Heart right ventricle (tissue), 16 donors: ENCODE measurements around the gene XPR1. TPM values are rescaled to one million over a fixed set of nuclear protein-coding genes. Genes with fewer than 3 reads are reported as not detected.

Experiments
- ATAC-seq, 8 donors: fragments of 200-7000 bp; cut with Tn5 transposase; one replicate each; pipeline ENCODE4 v1.9.1; 2020; ENCODE audit warnings: mild to moderate bottlenecking in 8 of 8, moderate library complexity in 8 of 8, moderate number of reproducible peaks in 1 of 8
- DNase-seq, 2 donors: peaks; one replicate each; pipeline ENCODE4 v3.0.0-alpha.2; 2020
- H3K27ac ChIP-seq, 10 donors: fragments of 200-600 bp; sonication (generic) in 2 of 10; one replicate each; pipeline versions ENCODE4 v1.5.0 to v1.8.0; 2020 to 2022; ENCODE audit warnings: mild to moderate bottlenecking in 3 of 10
- H3K27me3 ChIP-seq, 7 donors: fragments of 200-600 bp; one replicate each; pipeline ENCODE4 v1.8.0; 2021 to 2022; ENCODE audit warnings: mild to moderate bottlenecking in 2 of 7
- H3K36me3 ChIP-seq, 9 donors: fragments of 200-600 bp; sonication (generic) in 1 of 9; one replicate each; pipeline versions ENCODE4 v1.5.0 to v1.8.0; 2020 to 2022; ENCODE audit warnings: mild to moderate bottlenecking in 2 of 9
- H3K4me1 ChIP-seq, 9 donors: fragments of 200-600 bp; sonication (generic) in 1 of 9; one replicate each; pipeline versions ENCODE4 v1.5.0 to v1.8.0; 2020 to 2022; ENCODE audit warnings: mild to moderate bottlenecking in 4 of 9
- H3K4me3 ChIP-seq, 10 donors: fragments of 200-600 bp; sonication (generic) in 2 of 10; one replicate each; pipeline versions ENCODE4 v1.5.0 to v1.8.0; 2020 to 2022; ENCODE audit warnings: mild to moderate bottlenecking in 7 of 10, moderate library complexity in 2 of 10
- H3K9me3 ChIP-seq, 11 donors: fragments of 200-600 bp in 10 of 11; sonication (generic) in 2 of 11; one replicate each; pipeline versions ENCODE4 v1.5.0 to v1.8.0; 2013 to 2022; ENCODE audit warnings: mild to moderate bottlenecking in 2 of 11, control low read depth in 1 of 11, moderate library complexity in 1 of 11
- WGBS, 2 donors: extraction: QIAGEN DNeasy Blood & Tissue Kit; methylation state at CpG; one replicate each; pipeline ENCODE4 v1.1.7; 2013; ENCODE audit warnings: inconsistent platforms in 1 of 2; 5-methylcytosine and 5-hydroxymethylcytosine counted together
- intact Hi-C, 10 donors: fragments of 100-400 bp; cut with DNase I; formaldehyde crosslinking; loops; one replicate each; pipeline versions ENCODE4 v1.11.1 to v1.14.2; 2022
- polyA plus RNA-seq, 2 donors: library from polyadenylated mRNA; stranded (reverse); fragments of 200-250 nt; gene quantifications; one replicate each; pipeline ENCODE4 v1.2.3, GENCODE V29; 2013
- total RNA-seq, 10 donors: library from RNA; stranded (reverse); fragmentation: NEBNext Ultra II Directional in 3 of 10; extraction: Animal tissue kit (Norgen Biotek cat#: 25700) in 3 of 10; gene quantifications; one replicate each; pipeline versions ENCODE4 v1.2.1 to v1.2.4, GENCODE V29; 2021 to 2023
- TF ChIP-seq, protein P1 (sequence below), 9 donors: fragments of 200-600 bp; sonication (generic) in 2 of 9; IDR thresholded peaks; one replicate each; pipeline versions ENCODE4 v1.5.0 to v1.8.0; 2021 to 2022; ENCODE audit warnings: antibody characterized with exemption in 9 of 9, mild to moderate bottlenecking in 5 of 9, moderate library complexity in 1 of 9
- donor health status: Arrhythmogenic right ventricular cardiomyopathy.
- donor health status: ischemic (EF 13 %, LVEDD 7.1; RV severe dilation, severe dysfunction).
- donor health status: healthy with polysubstance abuse.
- donor health status: DM: no; HTN: yes; CAD: no.
- donor health status: DM: no; HTN: no; CAD: no.
- donor health status: ischemic (EF 25% LVEDD 6.9; RV normal size, moderate dysfunction).
- donor health status: ischemic (EF 25% LVEDD 5.7; RV mildly dilated, moderate dysfunction).
- donor health status: healthy.
- donor health status: DM: yes; HTN: yes; CAD: no.
- donor health status: Ischemic cardiomyopathy.
- donor health status: ischemic (EF 35%, LVEDD 5.7; RV mildly dilated, moderate dysfunction).
- donor health status: nonischemic (EF 11% LVEDD 7.7; RV severe dilation, severe dysfunction).
- donor health status: DM: yes; HTN: yes; CAD: no.
- donor health status: PGD.
- donor health status: ischemic (EF 29% LVEDD 5.4; RV normal size, mild dysfunction).
- donor health status: nonischemic (EF 23%, LVEDD 6.1; RV moderate dilation, normal function).

Gene XPR1
- total and polyA plus RNA-seq, 12 donors, result 18.3 to 142 (median 70.0) TPM

DNA sequence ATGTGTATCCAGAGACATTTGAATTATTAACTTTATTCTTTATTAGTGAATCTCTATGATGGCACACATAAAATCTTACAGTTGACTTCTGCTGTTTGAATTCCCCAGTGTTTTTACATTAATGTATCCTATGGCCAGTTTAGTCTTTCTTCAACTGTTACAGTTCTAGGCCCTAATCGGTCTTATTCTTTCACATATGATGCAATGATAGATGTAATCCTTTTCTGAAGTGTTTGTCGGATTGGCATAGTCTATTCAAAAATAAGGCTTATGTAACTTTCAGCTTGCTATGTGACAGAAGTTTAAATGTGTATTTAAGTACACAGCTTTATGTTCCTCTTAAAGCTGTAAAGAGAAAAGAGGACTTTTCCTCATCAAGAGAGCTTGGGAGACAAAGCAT lies 254.5 kb downstream of the XPR1 start:
- Histone ChIP-seq H3K9me3 (no peaks in the 10 kb centered on the region), H3K27me3 (no peaks in the 10 kb centered on the region), H3K4me1 (peaks cover 0 to 11% (median 4%) of the 10 kb centered on the region in 9 donors), H3K36me3 (peaks cover 0 to 79% (median 6%) of the 10 kb centered on the region in 9 donors), H3K4me3 (no peak overlapping the region), H3K27ac (no peak overlapping the region)
- no peak for ATAC-seq
- no peak for DNase-seq
- intact Hi-C loops, result loop anchor here in 4 of 10 donors (10.0 kb wide), 2 partner anchors 258 to 278 kb away; no protein-coding TSS in a partner anchor
- 90 to 98% methylated on average over 2 of the region's 2 CpGs for WGBS, 2 donors
- TF ChIP-seq, protein P1, sequence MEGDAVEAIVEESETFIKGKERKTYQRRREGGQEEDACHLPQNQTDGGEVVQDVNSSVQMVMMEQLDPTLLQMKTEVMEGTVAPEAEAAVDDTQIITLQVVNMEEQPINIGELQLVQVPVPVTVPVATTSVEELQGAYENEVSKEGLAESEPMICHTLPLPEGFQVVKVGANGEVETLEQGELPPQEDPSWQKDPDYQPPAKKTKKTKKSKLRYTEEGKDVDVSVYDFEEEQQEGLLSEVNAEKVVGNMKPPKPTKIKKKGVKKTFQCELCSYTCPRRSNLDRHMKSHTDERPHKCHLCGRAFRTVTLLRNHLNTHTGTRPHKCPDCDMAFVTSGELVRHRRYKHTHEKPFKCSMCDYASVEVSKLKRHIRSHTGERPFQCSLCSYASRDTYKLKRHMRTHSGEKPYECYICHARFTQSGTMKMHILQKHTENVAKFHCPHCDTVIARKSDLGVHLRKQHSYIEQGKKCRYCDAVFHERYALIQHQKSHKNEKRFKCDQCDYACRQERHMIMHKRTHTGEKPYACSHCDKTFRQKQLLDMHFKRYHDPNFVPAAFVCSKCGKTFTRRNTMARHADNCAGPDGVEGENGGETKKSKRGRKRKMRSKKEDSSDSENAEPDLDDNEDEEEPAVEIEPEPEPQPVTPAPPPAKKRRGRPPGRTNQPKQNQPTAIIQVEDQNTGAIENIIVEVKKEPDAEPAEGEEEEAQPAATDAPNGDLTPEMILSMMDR (IDR thresholded peaks at IDR 0.05), result no peak

DNA sequence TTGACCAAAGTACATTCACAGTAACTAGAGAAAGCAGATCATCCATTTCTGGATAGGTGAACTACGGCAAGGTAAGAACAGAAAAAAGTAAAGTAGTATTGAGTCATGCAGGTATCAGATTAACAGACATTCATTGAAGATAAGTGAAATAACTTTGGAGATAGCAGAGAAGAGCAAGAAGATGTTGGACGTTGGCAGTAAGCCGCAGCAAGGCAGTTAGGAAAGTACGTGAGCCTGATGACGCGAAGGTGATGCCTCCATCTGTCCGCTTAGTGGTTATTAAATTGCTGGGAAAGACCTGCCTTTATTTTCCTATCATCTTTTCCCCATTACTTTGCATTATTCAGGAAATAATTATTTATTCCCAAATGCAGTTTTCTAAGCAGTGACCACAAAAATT lies 256.0 kb downstream of the XPR1 start:
- TF ChIP-seq, protein P1 (IDR thresholded peaks at IDR 0.05), result no peak
- H3K27ac ChIP-seq, result no peak overlapping the region
- H3K36me3 ChIP-seq, result peaks cover 0 to 64% (median 6%) of the 10 kb centered on the region in 9 donors
- H3K4me1 ChIP-seq, result peaks cover 0 to 6% (median 0%) of the 10 kb centered on the region in 9 donors
- no peak for ATAC-seq
- no peaks in the 10 kb centered on the region for H3K9me3 ChIP-seq
- DNase-seq, result no peak
- 90 to 97% methylated on average over 7 of the region's 7 CpGs for WGBS, 2 donors
- no peaks in the 10 kb centered on the region for H3K27me3 ChIP-seq
- intact Hi-C loops, result loop anchor here in 4 of 10 donors (10.0 kb wide), 2 partner anchors 257 to 277 kb away; no protein-coding TSS in a partner anchor
- H3K4me3 ChIP-seq, result no peak overlapping the region

DNA sequence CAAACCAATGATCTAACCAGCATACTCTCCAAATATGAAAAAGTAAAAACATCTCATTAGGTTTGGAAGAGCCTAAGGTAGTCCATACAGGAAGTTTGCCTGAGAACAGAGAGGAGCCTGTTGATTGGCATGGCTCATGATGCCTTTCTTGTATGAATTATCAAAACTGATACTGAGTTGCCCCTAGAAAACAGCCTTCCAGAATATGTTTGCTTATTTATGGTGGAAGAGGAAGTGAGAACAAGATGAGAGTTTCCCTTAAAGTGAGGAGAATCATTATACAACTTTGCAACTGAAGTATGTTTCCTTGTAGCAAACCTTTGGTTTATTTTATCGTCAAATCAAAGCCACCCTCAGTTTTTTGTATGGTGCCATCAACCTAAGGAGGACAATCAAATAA lies 257.0 kb downstream of the XPR1 start:
- H3K27ac ChIP-seq, result no peak overlapping the region
- 93 to 97% methylated on average over 1 of the region's 1 CpG for WGBS, 2 donors
- peaks cover 0 to 54% (median 6%) of the 10 kb centered on the region in 9 donors for H3K36me3 ChIP-seq
- intact Hi-C loops, result loop anchor here in 4 of 10 donors (10.0 kb wide), 2 partner anchors 256 to 276 kb away; no protein-coding TSS in a partner anchor
- H3K4me1 ChIP-seq, result peaks cover 0 to 15% (median 0%) of the 10 kb centered on the region in 9 donors
- TF ChIP-seq, protein P1 (IDR thresholded peaks at IDR 0.05), result no peak
- no peaks in the 10 kb centered on the region for H3K27me3 ChIP-seq
- ATAC-seq (no peak), DNase-seq (no peak)
- H3K9me3 ChIP-seq, result no peaks in the 10 kb centered on the region
- H3K4me3 ChIP-seq, result no peak overlapping the region

DNA sequence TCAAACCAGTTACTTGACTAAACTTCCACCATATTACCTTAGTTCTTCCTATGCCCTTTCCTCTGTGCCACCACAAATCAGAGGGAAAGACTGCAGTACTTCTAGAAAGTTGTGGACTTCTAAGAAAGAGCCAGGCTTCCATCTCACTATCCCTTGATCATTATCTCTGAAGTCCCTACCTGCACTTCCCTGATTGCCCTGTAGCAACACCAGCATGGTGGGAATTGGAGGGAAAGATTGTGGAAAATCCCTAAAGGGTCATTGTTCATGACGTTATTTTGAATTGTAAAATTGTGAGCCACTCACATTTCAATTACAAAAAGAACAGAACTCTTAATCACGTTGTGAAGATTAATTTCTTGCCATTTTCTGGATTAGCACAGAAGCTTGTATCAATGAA lies 257.5 kb downstream of the XPR1 start:
- Histone ChIP-seq H3K36me3 (peaks cover 0 to 50% (median 6%) of the 10 kb centered on the region in 9 donors), H3K4me3 (no peak overlapping the region), H3K9me3 (no peaks in the 10 kb centered on the region), H3K27ac (no peak overlapping the region), H3K4me1 (peaks cover 0 to 18% (median 0%) of the 10 kb centered on the region in 9 donors), H3K27me3 (no peaks in the 10 kb centered on the region)
- WGBS, 2 donors, result 83 to 84% methylated on average over 2 of the region's 2 CpGs
- ATAC-seq (no peak), DNase-seq (no peak)
- intact Hi-C loops, result loop anchor here in 4 of 10 donors (10.0 kb wide), 2 partner anchors 255 to 275 kb away; no protein-coding TSS in a partner anchor
- TF ChIP-seq, protein P1 (IDR thresholded peaks at IDR 0.05), result no peak
